Activated T-helper 17 cell treated with anti-CD3 and anti-CD28 coated beads, Interleukin-2, amount 50 U/mL, for 72 hours (primary cell): ENCODE results near the gene PDE4D. TPM values are rescaled to one million over a fixed set of nuclear protein-coding genes. Genes with fewer than 3 reads are reported as not detected.

Source experiments
- ATAC-seq: fragments of 150-1000 bp; cut with Tn5 transposase; replicated peaks from 2 replicates; pipeline ENCODE4 v1.10.0; 2021; ENCODE audit warnings: mild to moderate bottlenecking, moderate library complexity
- H3K27ac Mint-ChIP-seq: one replicate; pipeline ENCODE4 v1.8.0; 2022; ENCODE audit warnings: mixed read lengths
- H3K27me3 Mint-ChIP-seq: one replicate; pipeline ENCODE4 v1.8.0; 2022; ENCODE audit warnings: mixed read lengths
- H3K36me3 Mint-ChIP-seq: one replicate; pipeline ENCODE4 v1.8.0; 2022; ENCODE audit warnings: low read depth, mild to moderate bottlenecking, mixed read lengths
- H3K4me1 Mint-ChIP-seq: one replicate; pipeline ENCODE4 v1.8.0; 2022; ENCODE audit warnings: mixed read lengths
- H3K4me3 Mint-ChIP-seq: one replicate; pipeline ENCODE4 v1.8.0; 2022; ENCODE audit warnings: mild to moderate bottlenecking, mixed read lengths
- H3K9me3 Mint-ChIP-seq: one replicate; pipeline ENCODE4 v1.8.0; 2022; ENCODE audit warnings: mixed read lengths
- total RNA-seq, 2 donors: library from RNA; stranded (reverse); gene quantifications; one replicate each; pipeline ENCODE4 v1.2.3, GENCODE V29; 2022

The PDE4D gene
- total RNA-seq, 2 donors from 2014 or later: 68.9 to 125 TPM

DNA sequence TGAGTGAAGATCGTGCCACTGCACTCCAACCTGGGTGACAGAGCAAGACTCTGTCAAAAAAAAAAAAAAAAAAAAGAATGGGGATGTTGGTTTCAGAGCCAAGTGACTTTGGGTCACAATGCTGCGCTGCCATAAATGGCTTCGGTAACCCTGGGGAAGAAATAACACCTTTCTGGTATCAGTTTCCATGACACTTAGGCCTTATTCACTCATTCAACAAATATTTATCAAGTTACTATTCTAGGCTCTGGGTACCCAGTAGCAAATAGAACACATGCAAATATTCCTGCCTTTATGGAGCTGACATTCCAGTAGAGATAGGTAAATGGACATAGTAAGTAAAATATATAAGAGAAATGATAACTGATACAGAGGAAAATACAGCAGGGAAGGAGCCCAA, 454.2 kb downstream of the PDE4D start:
- no peaks in the 10 kb centered on the region for H3K9me3 Mint-ChIP-seq
- no peak overlapping the region for H3K27ac Mint-ChIP-seq
- no peaks in the 10 kb centered on the region for H3K4me1 Mint-ChIP-seq
- no peak for ATAC-seq
- no peaks in the 10 kb centered on the region for H3K36me3 Mint-ChIP-seq
- H3K27me3 Mint-ChIP-seq: peaks cover 15% of the 10 kb centered on the region
- H3K4me3 Mint-ChIP-seq: no peak overlapping the region

- H3K4me3 Mint-ChIP-seq: no peak overlapping the region
Measured at GRCh38 chr5:59437176-59437575, 456.4 kb downstream of the PDE4D start.

DNA sequence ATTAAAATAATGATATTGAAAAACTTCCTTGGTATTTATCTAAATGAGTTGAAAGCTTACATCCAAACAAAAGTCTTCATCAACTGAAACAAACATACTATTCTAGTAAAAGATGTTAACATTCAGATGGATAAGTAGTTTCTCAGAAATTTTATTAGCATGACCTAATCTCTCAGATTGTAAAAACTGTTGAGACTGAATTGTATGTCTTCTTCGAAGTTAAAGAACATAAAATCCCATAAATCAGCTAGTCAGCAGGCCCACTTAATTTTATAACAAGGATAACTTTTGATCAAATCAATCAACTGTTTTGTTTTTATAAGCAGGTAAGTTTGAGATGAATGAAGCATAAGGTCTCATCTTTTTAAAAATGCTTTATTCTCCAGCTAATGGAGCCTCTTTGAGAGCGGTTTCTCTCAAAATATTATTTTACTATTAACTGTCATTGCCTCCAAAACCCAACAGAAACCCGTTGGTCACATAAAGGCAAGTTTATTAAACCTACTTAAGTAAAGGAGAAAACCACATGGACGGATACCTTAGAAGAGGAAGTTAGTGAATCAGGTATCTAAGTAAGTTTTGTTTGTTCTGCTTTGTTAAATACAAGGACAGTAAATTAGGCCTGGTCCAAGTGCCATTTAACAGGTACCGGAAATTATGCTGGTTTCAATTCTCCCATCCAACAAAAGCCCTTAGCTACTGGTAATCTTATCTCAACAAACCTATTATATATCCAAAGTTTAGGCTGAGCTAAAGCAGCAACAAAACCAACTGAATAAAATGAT, 457.0 kb downstream of the PDE4D start:
- no peaks in the 10 kb centered on the region for H3K36me3 Mint-ChIP-seq
- ATAC-seq: no peak
- no peaks in the 10 kb centered on the region for H3K9me3 Mint-ChIP-seq
- H3K27me3 Mint-ChIP-seq: peaks cover 13% of the 10 kb centered on the region
- H3K4me1 Mint-ChIP-seq: no peaks in the 10 kb centered on the region
- H3K4me3 Mint-ChIP-seq: no peak overlapping the region
- no peak overlapping the region for H3K27ac Mint-ChIP-seq

More at GRCh38 chr5:59437176-59437575, 456.4 kb downstream of the PDE4D start:
- no peak for ATAC-seq
- H3K27me3 Mint-ChIP-seq: peaks cover 10% of the 10 kb centered on the region
- no peaks in the 10 kb centered on the region for H3K4me1 Mint-ChIP-seq
- no peak overlapping the region for H3K27ac Mint-ChIP-seq
- no peaks in the 10 kb centered on the region for H3K9me3 Mint-ChIP-seq
- no peaks in the 10 kb centered on the region for H3K36me3 Mint-ChIP-seq

DNA sequence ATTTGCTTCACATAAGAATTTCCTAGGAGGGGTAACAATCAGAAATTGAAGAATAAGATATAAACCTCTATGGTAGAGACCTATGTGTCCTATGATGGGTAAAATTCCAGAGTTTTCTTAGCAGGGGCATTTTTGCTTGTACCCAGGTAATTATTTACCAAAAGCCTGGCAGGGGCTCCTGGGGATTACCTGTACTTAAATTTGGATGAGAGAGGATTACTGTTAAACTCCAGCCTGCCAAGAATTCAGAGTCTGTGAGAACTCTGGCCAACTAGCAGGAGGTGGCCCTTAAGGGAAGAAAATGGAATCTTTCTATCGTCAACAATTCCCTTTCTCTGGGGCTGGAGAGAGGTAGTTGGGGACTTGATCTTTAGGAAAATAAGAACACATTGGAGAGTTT, 460.4 kb downstream of the PDE4D start:
- no peak overlapping the region for H3K4me3 Mint-ChIP-seq
- no peaks in the 10 kb centered on the region for H3K4me1 Mint-ChIP-seq
- ATAC-seq: no peak
- no peaks in the 10 kb centered on the region for H3K36me3 Mint-ChIP-seq
- no peaks in the 10 kb centered on the region for H3K9me3 Mint-ChIP-seq
- no peak overlapping the region for H3K27ac Mint-ChIP-seq
- H3K27me3 Mint-ChIP-seq: peaks cover 13% of the 10 kb centered on the region

DNA sequence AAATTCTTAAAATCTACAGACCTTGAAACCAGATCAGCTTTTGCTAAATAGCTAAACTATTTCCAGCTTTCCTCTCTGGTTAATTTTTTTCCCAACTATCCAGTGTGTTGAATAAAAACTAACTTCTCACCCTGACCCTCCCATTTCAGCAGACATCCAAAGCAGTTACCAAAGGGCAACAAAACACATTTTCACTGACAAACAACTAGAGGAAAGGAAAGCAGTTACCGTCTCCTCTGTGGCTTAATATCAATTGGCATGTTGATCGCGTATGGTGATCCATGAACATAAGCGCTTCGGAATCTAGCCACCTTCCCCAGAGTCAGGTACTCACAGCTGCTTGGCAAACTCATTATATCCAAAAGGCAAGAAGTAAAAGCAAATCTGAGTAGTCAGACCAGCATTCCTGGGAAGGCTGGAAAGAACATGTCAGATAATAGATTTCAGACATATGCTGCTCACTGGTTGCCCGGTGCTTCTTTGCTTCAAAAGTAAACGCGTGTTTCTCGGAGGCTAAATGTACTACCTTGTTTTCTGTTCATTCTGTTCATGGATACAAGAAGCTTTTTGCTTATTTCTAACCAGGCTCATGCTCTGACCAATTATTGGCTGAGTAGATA, 463.4 kb downstream of the PDE4D start:
- Mint-ChIP-seq H3K4me1 (no peaks in the 10 kb centered on the region), H3K9me3 (no peaks in the 10 kb centered on the region), H3K27me3 (peaks cover 6% of the 10 kb centered on the region), H3K36me3 (no peaks in the 10 kb centered on the region), H3K27ac (no peak overlapping the region), H3K4me3 (no peak overlapping the region)
- no peak for ATAC-seq

DNA sequence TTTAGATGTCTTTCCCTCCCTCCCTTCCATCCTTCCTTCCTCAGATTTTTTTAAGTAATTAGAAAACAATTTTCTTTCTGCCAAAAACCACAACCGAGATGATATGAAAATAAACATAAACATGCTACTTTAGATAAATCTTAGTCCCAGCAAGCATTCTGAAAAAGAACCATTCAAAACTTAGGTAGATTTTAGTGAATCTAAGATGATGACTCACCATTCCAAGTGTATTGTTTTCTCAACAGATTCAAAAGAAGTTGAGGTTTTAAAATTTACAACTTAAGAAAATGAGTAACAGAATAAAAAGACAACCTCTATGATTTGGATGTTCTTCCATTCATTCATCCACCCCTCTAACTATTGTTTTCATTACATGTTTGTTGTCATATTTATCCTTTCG, 465.1 kb downstream of the PDE4D start:
- no peak overlapping the region for H3K4me3 Mint-ChIP-seq
- no peaks in the 10 kb centered on the region for H3K9me3 Mint-ChIP-seq
- H3K4me1 Mint-ChIP-seq: no peaks in the 10 kb centered on the region
- ATAC-seq: no peak
- H3K36me3 Mint-ChIP-seq: no peaks in the 10 kb centered on the region
- H3K27ac Mint-ChIP-seq: no peak overlapping the region
- H3K27me3 Mint-ChIP-seq: peaks cover 8% of the 10 kb centered on the region

DNA sequence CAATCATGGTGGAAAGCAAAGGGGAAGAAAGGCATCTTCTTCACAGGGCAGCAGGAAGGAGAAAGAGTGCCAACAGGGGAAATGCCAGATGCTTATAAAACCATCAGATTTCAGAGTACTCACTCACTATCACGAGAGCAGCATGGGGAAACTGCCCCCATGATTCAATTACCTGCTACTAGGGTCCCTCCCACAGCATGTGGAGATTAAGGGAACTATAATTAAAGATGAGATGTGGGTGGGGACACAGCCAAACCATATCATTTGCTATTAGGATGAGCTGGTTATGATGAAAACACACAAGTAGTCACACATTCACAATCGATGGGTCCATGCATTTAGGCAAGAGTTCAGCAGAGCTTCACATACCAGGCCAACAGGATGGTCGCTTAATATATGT, 469.0 kb downstream of the PDE4D start:
- no peaks in the 10 kb centered on the region for H3K4me1 Mint-ChIP-seq
- H3K27ac Mint-ChIP-seq: no peak overlapping the region
- peaks cover 5% of the 10 kb centered on the region for H3K27me3 Mint-ChIP-seq
- H3K9me3 Mint-ChIP-seq: no peaks in the 10 kb centered on the region
- no peaks in the 10 kb centered on the region for H3K36me3 Mint-ChIP-seq
- ATAC-seq: no peak
- H3K4me3 Mint-ChIP-seq: no peak overlapping the region

GRCh38 chr5:59423021-59423420, 470.5 kb downstream of the PDE4D start:
- H3K36me3 Mint-ChIP-seq: no peaks in the 10 kb centered on the region

DNA sequence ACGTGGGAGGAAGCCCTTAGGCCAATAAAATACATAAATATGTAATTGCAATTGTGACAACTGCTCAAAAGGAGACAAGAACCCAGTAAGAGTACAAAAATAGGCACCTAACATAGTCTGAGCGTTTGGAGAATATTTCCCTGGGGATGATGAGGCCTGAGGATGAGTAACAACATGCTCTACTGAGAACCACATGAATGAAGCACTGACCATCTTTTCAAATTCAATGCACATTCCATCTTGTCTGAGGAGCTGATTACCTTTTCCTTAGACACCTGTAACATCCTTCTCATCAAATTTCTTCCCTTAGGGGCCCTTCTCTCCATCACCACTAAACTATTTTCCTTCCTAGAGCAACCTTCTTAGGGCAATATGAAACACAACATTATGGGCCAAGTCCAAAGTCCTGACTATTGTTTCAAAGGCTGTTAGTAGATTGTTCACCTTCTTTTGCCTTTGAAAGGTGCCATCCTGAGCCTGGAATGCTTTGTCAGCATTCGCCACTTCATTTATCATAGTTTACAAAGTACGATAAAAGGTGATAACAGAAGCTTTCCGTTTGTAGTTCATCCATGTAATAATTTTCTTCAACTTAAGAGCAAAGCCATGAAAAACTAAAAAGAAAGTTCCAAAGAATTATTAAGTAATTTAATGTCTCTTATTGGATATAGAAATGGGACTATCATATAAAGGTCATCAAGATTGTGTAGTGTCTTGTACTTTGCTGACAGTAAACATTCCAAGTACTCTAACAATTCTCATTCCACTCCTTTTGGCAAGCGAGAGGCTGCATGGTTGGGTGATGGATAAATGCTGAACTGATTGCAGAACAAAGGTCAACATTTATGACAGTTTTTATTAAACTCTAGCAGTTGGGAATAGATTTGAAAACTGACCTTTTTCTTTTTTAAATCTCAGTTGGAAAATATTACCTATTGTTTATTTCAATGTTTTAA, 471.3 kb downstream of the PDE4D start:
- H3K9me3 Mint-ChIP-seq: no peaks in the 10 kb centered on the region
- no peak overlapping the region for H3K27ac Mint-ChIP-seq
- H3K36me3 Mint-ChIP-seq: no peaks in the 10 kb centered on the region
- H3K4me3 Mint-ChIP-seq: no peak overlapping the region
- H3K4me1 Mint-ChIP-seq: no peaks in the 10 kb centered on the region
- no peak for ATAC-seq
- H3K27me3 Mint-ChIP-seq: peaks cover 5% of the 10 kb centered on the region

More at GRCh38 chr5:59423021-59423420, 470.5 kb downstream of the PDE4D start:
- ATAC-seq: no peak
- peaks cover 5% of the 10 kb centered on the region for H3K27me3 Mint-ChIP-seq
- no peak overlapping the region for H3K4me3 Mint-ChIP-seq
- H3K9me3 Mint-ChIP-seq: no peaks in the 10 kb centered on the region
- H3K27ac Mint-ChIP-seq: no peak overlapping the region
- H3K4me1 Mint-ChIP-seq: no peaks in the 10 kb centered on the region

DNA sequence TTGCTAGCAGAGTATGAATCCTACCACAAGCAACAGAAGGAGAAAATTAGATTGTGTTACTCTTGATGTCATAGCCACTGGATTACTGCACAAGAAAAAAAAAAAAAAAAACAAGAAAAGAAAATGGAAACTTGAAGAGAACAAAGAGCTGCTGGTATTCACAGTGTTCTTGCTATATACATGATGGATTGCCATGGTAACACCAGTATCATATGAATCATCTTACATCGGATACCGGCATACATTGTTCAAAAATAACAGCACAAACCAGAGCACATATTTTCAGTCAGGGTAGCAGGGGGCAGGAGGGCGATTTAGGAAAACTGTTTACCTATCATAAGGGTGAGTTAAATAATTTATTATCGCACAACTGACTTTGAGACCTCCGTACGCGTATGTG, 472.9 kb downstream of the PDE4D start:
- H3K27me3 Mint-ChIP-seq: peaks cover 5% of the 10 kb centered on the region
- ATAC-seq: no peak
- H3K9me3 Mint-ChIP-seq: no peaks in the 10 kb centered on the region
- H3K4me3 Mint-ChIP-seq: no peak overlapping the region
- H3K4me1 Mint-ChIP-seq: no peaks in the 10 kb centered on the region
- no peak overlapping the region for H3K27ac Mint-ChIP-seq
- H3K36me3 Mint-ChIP-seq: no peaks in the 10 kb centered on the region

DNA sequence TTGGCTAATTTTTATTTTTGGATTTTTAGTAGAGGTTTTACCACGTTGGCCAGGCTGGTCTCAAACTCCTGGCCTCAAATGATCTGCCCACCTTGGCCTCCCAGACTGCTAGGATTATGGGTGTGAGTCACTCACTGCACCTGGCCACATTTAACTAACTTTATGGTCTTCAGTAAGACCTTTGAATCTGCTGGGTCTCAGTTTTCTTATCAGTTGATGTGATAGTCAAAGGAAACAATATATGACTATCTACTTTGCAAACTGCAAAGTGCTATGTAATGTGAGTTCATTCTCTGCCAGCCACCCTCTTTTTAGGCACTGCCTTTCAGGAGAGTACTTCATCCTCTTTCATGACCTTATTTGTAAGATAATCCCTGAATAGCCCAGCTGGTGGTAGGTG, 474.7 kb downstream of the PDE4D start:
- Mint-ChIP-seq H3K36me3 (no peaks in the 10 kb centered on the region), H3K9me3 (no peaks in the 10 kb centered on the region), H3K27me3 (peaks cover 16% of the 10 kb centered on the region), H3K27ac (no peak overlapping the region), H3K4me1 (no peaks in the 10 kb centered on the region), H3K4me3 (no peak overlapping the region)
- no peak for ATAC-seq

DNA sequence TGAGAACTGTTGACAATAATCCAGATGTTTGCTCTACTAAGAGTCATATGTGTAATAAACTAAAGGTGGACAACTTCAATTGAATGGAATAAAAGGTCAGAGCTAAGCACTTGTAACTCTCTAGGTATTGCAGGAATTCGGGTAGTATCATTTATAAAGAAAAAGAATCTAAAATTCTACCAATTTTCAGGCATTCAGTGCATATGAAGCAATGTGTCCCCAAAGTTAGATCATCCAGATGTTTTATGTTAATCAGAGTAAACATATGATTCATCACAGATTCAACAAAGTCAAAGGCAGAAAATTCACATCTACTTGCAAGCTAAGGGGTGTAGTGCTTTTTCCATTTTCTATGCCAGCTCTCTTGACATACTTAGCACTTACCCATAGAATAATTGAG, 477.1 kb downstream of the PDE4D start:
- no peak overlapping the region for H3K27ac Mint-ChIP-seq
- no peaks in the 10 kb centered on the region for H3K9me3 Mint-ChIP-seq
- no peak overlapping the region for H3K4me3 Mint-ChIP-seq
- peaks cover 18% of the 10 kb centered on the region for H3K27me3 Mint-ChIP-seq
- no peaks in the 10 kb centered on the region for H3K4me1 Mint-ChIP-seq
- no peak for ATAC-seq
- no peaks in the 10 kb centered on the region for H3K36me3 Mint-ChIP-seq

DNA sequence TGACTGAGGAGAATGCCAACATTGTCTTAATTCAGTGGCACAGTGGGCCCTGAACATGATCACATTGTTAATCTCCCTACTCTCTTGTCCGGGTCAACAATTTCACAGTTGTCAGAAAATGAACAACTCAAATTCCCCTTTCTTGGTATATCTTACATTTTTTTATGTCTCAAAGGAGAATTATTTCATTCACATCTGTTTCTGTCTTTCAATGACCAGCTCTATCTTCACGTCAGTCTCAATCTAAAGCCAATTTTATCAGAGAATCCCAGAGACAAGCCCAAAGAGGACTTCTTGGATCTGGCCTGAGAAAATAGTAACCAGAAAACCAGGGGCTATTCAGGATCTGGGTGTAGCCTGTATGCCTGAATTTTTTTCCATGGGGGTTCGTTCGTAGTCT, 477.5 kb downstream of the PDE4D start:
- Mint-ChIP-seq H3K27me3 (peaks cover 18% of the 10 kb centered on the region), H3K27ac (no peak overlapping the region), H3K4me1 (no peaks in the 10 kb centered on the region), H3K9me3 (no peaks in the 10 kb centered on the region), H3K36me3 (no peaks in the 10 kb centered on the region), H3K4me3 (no peak overlapping the region)
- no peak for ATAC-seq

DNA sequence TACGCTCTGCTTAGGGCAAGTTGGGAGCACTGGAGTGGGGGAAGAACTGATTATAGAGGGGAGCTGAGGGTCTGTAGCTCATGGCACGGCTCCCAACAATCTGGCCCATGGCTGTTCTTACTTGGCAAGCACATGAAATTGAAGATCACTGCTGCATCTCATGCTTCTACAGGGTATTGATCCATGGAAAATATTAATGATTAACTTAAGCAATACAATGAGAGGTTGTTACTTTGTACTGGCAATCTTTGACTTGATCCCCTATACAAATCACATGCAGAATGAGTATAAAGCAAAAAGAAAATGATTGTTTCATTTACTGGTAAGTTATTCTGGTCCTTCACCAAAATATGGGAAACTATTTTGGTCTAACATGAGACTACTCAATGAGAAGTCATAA, 481.1 kb downstream of the PDE4D start:
- H3K36me3 Mint-ChIP-seq: no peaks in the 10 kb centered on the region
- peaks cover 21% of the 10 kb centered on the region for H3K27me3 Mint-ChIP-seq
- no peaks in the 10 kb centered on the region for H3K4me1 Mint-ChIP-seq
- no peak overlapping the region for H3K4me3 Mint-ChIP-seq
- H3K9me3 Mint-ChIP-seq: peaks cover 3% of the 10 kb centered on the region
- H3K27ac Mint-ChIP-seq: no peak overlapping the region
- no peak for ATAC-seq
